GM19240 (cell line): ENCODE measurements around the gene AIFM2.
A peak's percentile ranks its signal among the peaks of the same experiment; 100 is the strongest.
"Not testable (repeated sequence)": the region's sequence is repeated elsewhere in the genome, so short reads cannot be mapped to it uniquely, and the experiment has no call there.

Experiments
- DNase-seq: peaks from one replicate; pipeline ENCODE4 v3.0.0; 2011; ENCODE audit warnings: low spot score; ENCODE audit not compliant: insufficient read length

Gene AIFM2

DNA sequence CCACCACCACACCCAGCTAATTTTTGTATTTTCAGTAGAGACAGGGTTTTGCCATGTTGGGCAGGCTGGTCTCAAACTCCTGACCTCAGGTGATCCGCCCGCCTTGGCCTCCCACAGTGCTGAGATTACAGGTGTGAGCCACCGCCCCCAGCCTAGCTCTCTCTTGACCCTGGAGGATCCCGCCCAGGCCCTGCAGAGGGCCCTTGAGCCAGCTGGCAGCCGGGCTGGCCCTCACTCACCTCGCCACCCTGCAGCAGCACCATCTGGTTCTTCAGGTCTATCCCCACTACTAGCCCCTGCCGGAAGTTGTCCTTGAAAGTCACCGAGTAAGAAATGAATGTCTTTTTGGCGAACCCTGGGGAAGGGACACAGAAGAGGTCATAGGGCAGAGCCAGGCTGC, 9.5 kb downstream of the AIFM2 start:
- not testable (repeated sequence) for DNase-seq

GRCh38 chr10:70122742-70123141, 9.9 kb downstream of the AIFM2 start:
- no peak for DNase-seq

DNA sequence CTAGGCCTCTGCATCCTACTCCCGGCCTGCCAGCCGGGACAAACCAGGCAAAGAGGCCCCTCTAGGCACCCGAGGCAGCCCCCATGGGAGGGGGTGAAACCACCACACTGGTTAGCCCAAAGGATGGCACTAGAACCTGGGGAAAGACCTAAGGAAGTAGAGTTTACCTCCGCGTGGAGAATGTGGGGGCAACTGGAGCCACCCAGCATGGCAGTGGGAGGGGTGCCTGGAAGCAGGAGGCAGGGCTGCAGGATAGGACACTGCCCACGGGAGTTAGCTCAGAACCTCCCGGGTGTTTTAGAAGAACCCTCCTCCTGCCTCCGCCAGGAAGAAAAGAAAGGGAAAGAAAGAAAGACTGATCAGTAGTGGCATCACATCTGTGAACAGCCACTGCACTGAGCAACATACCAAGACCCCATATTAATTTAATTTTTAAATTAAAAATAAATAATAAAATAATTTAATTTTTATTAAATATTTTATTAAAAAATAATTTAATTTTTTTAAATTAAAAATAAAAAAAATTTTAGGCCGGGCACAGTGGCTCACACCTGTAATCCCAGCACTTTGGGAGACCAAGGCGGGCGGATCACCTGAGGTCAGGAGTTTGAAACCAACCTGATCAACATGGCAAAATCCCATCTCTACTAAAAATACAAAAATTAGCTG, 11.2 kb downstream of the AIFM2 start:
- no peak for DNase-seq

DNA sequence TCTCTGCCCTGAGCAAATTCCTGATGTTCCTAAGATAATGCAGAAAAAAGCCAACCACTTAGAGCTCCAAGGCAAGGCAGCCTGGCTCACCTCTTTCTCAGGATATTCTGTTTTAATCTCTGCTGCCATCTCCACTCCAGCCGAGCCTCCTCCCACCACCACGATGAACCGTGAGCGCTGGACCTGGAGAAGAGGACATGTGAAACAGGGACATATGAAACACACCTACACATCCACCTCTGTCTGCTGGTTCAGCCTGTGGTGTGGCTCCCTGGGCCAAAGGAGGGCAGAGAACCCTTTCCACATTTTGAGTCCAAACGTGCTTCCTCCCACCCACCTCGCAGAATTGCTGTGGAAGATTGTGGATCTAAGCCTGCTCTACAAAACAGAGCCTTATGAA, 12.2 kb downstream of the AIFM2 start:
- no peak for DNase-seq

DNA sequence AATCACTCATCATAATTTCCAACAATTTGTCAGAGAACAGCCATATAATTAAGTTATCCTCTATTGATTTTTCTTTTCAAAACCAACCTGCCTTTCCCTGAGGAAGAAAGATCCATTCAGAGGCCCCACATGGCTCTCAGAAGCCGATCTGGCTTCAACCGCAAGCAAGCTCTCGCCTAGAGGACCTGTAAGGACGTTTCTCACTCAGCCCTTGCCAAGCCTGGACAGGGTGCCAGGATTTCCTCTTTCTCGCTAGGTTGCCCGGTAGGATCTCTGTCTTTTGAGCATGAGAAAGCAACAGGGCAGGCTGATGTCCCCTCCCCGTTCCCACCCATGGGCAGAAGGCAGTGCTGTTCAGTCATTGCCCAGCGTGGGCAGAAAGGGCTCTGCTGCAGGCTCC, 13.0 kb downstream of the AIFM2 start:
- DNase-seq: no peak

- no peak for DNase-seq
Measured at GRCh38 chr10:70119197-70119596, 13.4 kb downstream of the AIFM2 start.

GRCh38 chr10:70118196-70118595, 14.4 kb downstream of the AIFM2 start:
- DNase-seq: no peak

DNA sequence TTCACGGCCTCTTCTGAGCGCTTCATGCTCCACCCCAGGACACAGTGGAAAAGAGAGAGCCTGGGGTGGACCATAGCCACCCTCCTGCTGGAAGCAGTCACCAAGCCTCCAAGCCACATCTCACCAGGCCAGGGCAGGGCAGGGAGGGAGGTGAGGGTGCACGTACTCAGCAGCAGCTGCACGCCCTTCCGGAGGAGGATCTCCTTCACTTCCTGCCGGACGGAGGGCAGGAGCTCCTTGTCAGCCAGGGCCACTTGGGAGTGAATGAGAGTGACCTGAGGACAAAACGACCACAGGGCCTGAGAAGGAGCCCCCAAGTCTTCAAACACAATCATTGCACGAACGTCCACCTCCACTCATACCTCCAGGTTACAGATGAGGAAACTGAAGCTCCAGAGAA, 15.0 kb downstream of the AIFM2 start:
- DNase-seq: no peak

- DNase-seq: peak; percentile 53
Measured at GRCh38 chr10:70115948-70116682, 16.5 kb downstream of the AIFM2 start.

- DNase-seq: no peak
Measured at GRCh38 chr10:70114902-70115301, 17.7 kb downstream of the AIFM2 start.

DNA sequence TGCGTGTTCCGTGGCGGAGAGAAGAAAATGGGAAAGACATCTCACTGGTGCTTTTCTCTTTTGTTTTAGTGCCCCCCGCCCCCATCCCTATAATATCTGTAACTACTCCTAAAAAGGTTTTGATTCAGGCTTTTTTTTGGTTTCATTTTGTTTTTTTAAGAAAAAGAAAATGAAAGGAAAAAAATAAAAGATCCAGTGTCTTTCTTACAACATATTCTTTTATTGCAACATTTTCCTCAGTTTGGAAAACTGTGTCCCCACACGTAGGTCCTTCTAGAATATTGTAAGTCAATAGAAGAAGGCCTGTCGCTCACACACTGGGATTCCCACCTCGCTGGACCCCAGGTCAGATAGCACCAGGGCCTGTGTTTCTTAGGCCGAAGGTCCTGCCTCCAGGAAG, 20.6 kb downstream of the AIFM2 start:
- no peak for DNase-seq

DNA sequence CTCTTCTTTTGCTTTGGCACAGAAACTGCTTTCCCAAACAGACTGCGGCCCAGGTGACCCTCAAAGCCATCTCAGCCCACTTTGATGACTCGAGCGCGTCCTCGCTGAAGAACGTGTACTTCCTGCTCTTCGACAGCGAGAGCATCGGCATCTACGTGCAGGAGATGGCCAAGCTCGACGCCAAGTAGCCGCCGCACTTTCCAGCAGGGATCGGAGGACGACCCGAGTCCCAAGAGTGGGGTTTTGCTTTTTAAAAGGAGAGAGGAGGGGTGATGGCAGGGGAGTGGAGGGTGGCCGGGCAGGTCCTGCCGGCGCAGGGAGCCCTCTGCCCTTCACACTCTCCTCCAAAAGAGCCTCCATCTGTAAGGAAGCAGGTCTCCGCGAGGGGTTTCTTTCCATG, 21.1 kb downstream of the AIFM2 start:
- no peak for DNase-seq

GRCh38 chr10:70109064-70109729, 23.4 kb downstream of the AIFM2 start:
- no peak for DNase-seq

DNA sequence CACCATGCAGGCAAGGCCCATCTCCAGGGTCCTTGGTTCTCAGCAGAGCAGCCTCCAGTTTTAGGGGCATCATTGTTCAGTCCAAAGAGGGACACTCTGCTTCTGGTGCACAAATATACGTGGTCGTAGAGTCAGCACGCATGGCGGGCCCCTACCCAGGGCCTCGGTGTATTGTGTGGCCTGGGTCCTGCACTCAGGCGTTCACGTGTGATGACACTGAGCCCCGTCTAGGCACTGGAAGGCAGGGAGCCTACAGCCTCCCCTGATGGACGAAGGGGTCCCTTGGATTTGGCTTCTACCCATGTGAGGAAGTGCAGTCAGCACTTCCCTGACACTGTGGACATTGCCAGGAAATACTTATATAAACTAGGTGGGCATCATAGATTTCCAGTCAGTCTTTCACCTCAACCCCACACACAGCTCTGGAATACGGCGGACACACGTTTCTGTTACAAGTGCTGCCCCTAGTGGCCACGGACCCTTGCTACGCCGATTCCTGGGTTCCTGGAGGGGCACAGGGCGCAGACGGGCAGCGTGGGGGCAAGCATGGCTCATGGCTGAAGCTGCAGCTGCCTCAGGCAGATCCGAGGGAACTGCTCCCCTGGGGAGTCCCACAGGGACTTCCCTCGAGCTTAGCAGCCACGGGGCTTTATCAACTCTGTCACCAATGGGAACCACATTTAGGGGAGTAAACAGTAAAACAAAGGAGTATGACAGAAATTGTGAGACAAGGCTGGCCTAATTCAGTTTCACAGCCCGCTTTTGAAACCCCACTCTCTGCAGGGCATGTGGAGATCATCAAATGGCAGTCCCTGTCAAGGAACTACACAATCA, 25.4 kb downstream of the AIFM2 start:
- DNase-seq: peak; percentile 20

DNA sequence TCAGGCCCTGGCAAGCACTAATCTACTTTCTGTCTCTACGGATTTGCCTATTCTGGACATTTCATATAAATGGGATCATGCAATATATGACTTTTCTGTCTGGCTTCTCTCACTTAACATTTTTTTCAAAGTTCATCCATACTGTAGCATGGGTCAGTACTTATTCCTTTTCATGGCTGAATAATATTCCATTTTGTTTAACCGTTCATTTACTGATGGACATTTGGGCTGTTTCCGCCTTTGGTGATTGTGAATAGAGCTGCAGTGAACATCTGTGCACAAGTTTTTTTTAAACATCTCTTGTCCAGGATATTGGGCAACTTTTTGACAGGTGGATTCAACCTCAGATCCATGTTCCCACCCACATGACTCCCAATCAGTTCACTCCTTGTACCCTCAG, 31.0 kb downstream of the AIFM2 start:
- DNase-seq: no peak

- DNase-seq: not testable (repeated sequence)
Measured at GRCh38 chr10:70101068-70101562, 31.5 kb downstream of the AIFM2 start.

GRCh38 chr10:70098271-70098670, 34.4 kb downstream of the AIFM2 start:
- no peak for DNase-seq

DNA sequence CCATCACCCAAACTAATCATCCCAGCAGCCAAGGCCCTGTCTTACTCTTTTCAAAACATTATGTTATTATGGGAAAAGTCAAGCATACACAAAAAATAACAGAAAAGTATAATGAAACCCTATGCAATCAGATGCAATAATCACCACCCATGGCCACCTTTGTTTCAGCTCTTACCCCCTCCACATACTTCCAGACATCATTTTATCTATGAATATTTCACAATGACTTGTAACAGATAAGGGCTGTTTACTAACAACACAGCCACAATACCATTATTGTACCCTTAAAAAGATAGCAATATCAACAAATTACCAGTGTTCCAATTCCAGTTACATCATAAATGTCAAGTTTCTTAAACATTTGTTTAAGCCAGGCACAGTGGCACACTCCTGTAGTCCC, 35.2 kb downstream of the AIFM2 start:
- no peak for DNase-seq

GRCh38 chr10:70096705-70097420, 35.8 kb downstream of the AIFM2 start:
- no peak for DNase-seq

GRCh38 chr10:70096016-70096704, 36.5 kb downstream of the AIFM2 start:
- no peak for DNase-seq
